Measurements from ENCODE around the gene ACER3.
"Not testable (repeated sequence)": the region's sequence is repeated elsewhere in the genome, so short reads cannot be mapped to it uniquely, and the experiment has no call there.

Gene ACER3

DNA sequence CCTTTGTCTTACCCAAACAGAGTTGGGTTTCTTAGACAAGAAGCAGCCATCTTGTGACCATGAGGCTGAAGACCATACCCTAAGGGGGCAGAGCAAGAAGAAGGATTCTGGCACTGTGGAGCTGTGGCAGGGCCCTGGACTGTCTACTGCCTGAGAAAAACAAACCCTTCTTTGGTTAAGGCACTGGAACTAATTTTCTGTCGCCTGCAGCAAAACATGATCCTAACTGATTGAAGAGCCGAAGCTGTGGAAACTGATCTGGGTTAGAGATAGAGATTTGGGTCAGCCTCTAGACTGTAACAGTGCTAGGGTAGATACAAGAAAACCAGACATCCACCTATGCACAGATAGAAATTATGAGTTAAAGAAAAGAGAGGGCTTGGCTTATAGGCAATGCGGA lies 11.3 kb upstream of the ACER3 start:
- Histone ChIP-seq H2AFZ (no peak overlapping the region), H3K27me3 (ENCODE audit: control insufficient read depth, insufficient read depth, low read length) (no peaks in the 10 kb centered on the region), H3K4me3 (ENCODE audit: low read depth, low read length) (no peak overlapping the region), H3K4me2 (ENCODE audit: low read length) (no peak overlapping the region), H3K9me3 (ENCODE audit: control insufficient read depth, low read length) (no peaks in the 10 kb centered on the region), H3K36me3 (ENCODE audit: control insufficient read depth, insufficient read depth, low read length) (no peaks in the 10 kb centered on the region), H3K9ac (no peak overlapping the region), H3K79me2 (no peaks in the 10 kb centered on the region), H3K4me1 (no peaks in the 10 kb centered on the region), H3K27ac (no peak overlapping the region)
- TF ChIP-seq, protein P1, sequence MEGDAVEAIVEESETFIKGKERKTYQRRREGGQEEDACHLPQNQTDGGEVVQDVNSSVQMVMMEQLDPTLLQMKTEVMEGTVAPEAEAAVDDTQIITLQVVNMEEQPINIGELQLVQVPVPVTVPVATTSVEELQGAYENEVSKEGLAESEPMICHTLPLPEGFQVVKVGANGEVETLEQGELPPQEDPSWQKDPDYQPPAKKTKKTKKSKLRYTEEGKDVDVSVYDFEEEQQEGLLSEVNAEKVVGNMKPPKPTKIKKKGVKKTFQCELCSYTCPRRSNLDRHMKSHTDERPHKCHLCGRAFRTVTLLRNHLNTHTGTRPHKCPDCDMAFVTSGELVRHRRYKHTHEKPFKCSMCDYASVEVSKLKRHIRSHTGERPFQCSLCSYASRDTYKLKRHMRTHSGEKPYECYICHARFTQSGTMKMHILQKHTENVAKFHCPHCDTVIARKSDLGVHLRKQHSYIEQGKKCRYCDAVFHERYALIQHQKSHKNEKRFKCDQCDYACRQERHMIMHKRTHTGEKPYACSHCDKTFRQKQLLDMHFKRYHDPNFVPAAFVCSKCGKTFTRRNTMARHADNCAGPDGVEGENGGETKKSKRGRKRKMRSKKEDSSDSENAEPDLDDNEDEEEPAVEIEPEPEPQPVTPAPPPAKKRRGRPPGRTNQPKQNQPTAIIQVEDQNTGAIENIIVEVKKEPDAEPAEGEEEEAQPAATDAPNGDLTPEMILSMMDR (IDR thresholded peaks at IDR 0.05), result no peak

DNA sequence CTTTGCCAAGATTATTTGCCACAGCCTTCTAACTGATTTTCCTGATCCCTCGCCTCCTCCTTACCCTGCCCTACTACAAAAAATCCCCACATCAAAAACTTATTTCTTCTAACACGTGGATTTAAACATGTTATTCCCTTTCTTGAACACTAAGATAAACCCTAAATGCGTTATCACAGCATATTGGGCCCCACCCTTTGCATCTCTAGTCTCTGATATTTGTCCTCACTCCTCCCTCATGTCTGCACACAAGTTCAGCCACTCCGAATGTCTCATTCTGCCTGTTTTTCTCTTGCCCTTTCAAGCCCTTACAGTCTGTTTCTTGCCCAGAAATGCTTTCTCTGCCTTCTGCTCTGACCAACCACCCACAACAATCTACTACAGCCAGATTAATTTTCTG lies 10.6 kb upstream of the ACER3 start:
- H3K36me3 ChIP-seq (ENCODE audit: control insufficient read depth, insufficient read depth, low read length), result no peaks in the 10 kb centered on the region
- no peak overlapping the region for H2AFZ ChIP-seq
- H3K9me3 ChIP-seq (ENCODE audit: control insufficient read depth, low read length), result no peaks in the 10 kb centered on the region
- no peaks in the 10 kb centered on the region for H3K4me1 ChIP-seq
- no peaks in the 10 kb centered on the region for H3K79me2 ChIP-seq
- H3K27ac ChIP-seq, result no peak overlapping the region
- H3K27me3 ChIP-seq (ENCODE audit: control insufficient read depth, insufficient read depth, low read length), result no peaks in the 10 kb centered on the region
- H3K4me3 ChIP-seq (ENCODE audit: low read depth, low read length), result no peak overlapping the region
- TF ChIP-seq, protein P1 (IDR thresholded peaks at IDR 0.05), result no peak
- H3K4me2 ChIP-seq (ENCODE audit: low read length), result no peak overlapping the region
- no peak overlapping the region for H3K9ac ChIP-seq

DNA sequence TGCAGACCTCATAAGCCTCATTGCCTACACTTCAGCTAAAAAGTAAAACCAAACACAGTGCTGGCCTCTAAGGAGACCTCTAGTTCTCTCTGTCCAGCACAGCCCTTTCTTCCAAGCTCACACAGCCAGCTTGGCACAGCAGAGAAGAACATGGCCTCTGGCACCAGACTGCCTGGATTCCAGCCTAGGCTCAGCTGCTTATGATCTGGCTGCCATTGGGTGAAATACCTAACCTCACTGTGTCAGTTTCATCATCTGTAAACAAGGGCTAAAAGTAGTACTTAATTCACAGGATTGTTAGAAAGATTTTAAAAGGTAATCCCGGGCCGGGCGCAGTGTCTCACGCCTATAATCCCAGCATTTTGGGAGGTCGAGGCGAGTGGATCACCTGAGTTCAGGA lies 9.9 kb upstream of the ACER3 start:
- Histone ChIP-seq H3K9me3 (ENCODE audit: control insufficient read depth, low read length) (no peaks in the 10 kb centered on the region), H3K27ac (no peak overlapping the region), H3K4me1 (no peaks in the 10 kb centered on the region), H3K4me2 (ENCODE audit: low read length) (no peak overlapping the region), H3K4me3 (ENCODE audit: low read depth, low read length) (no peak overlapping the region), H3K36me3 (ENCODE audit: control insufficient read depth, insufficient read depth, low read length) (no peaks in the 10 kb centered on the region), H3K79me2 (no peaks in the 10 kb centered on the region), H3K27me3 (ENCODE audit: control insufficient read depth, insufficient read depth, low read length) (no peaks in the 10 kb centered on the region), H3K9ac (no peak overlapping the region), H2AFZ (no peak overlapping the region)
- TF ChIP-seq, protein P1 (IDR thresholded peaks at IDR 0.05), result no peak

DNA sequence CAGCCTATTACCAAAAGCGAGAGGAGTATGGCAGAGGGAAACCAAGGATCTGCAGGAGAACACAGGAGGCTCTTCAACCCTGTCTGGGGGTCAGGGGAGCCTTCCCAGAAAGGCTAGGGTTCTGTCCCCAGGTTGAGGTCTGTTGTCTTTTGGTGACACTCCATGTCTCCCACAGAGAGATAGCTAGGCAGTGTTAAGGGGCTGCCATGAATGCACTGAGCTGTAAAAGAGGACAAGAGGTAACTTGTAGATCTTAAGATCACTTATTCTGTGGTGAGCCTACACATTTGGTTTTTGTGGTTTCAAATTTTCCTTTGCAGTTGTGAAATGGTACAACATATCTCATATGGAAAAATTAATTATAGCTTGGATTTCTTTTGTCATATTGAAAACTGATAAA lies 6.0 kb upstream of the ACER3 start:
- Histone ChIP-seq H3K4me1 (no peaks in the 10 kb centered on the region), H3K9me3 (ENCODE audit: control insufficient read depth, low read length) (no peaks in the 10 kb centered on the region), H3K4me2 (ENCODE audit: low read length) (no peak overlapping the region), H3K4me3 (ENCODE audit: low read depth, low read length) (no peak overlapping the region), H3K9ac (no peak overlapping the region), H2AFZ (no peak overlapping the region), H3K27ac (no peak overlapping the region), H3K36me3 (ENCODE audit: control insufficient read depth, insufficient read depth, low read length) (no peaks in the 10 kb centered on the region), H3K79me2 (no peaks in the 10 kb centered on the region), H3K27me3 (ENCODE audit: control insufficient read depth, insufficient read depth, low read length) (no peaks in the 10 kb centered on the region)
- TF ChIP-seq, protein P1 (IDR thresholded peaks at IDR 0.05), result no peak

DNA sequence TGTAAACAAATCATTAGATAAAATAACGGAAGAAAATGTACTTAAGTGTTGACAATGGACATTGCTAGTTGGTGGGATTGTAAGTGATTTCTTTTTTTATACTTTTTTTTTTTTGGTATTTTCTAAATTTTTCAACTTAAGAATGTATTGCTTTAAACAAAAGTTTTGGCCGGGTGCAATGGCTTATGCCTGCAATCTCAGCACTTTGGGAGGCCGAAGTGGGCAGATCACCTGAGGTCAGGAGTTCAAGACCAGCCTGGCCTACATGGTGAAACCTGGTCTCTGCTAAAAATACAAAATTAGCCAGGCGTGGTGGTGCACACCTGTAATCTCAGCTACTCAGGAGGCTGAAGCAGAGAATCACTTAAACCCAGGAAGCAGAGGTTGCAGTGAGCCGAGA lies 5.0 kb upstream of the ACER3 start:
- not testable (repeated sequence) for H3K36me3 ChIP-seq (ENCODE audit: control insufficient read depth, insufficient read depth, low read length); H3K4me1 ChIP-seq; H3K27me3 ChIP-seq (ENCODE audit: control insufficient read depth, insufficient read depth, low read length); H3K9me3 ChIP-seq (ENCODE audit: control insufficient read depth, low read length); H2AFZ ChIP-seq; H3K79me2 ChIP-seq; H3K27ac ChIP-seq; H3K4me2 ChIP-seq (ENCODE audit: low read length); H3K9ac ChIP-seq; H3K4me3 ChIP-seq (ENCODE audit: low read depth, low read length)
